Large intestine (tissue), 12 donors: ENCODE measurements around the gene SPAG9. TPM values are rescaled to one million over a fixed set of nuclear protein-coding genes. Genes with fewer than 3 reads are reported as not detected.

Source experiments
- DNase-seq, 2 donors: peaks; one replicate each; pipeline versions ENCODE4 v3.0.0 to v3.0.0-alpha.2; 2013
- H3K27ac ChIP-seq: one replicate; pipeline ENCODE4 v1.5.1; 2013; ENCODE audit warnings: low read length
- H3K27me3 ChIP-seq: 2 replicates; pipeline ENCODE4 v1.6.1; 2013; ENCODE audit warnings: low read length; ENCODE audit not compliant: control insufficient read depth, insufficient read depth
- H3K36me3 ChIP-seq: 2 replicates; pipeline ENCODE4 v1.6.1; 2013; ENCODE audit warnings: low read length; ENCODE audit not compliant: control insufficient read depth, insufficient read depth
- H3K4me1 ChIP-seq: one replicate; pipeline ENCODE4 v1.6.1; 2013; ENCODE audit warnings: low read length; ENCODE audit not compliant: control insufficient read depth, insufficient read depth
- H3K4me3 ChIP-seq: one replicate; pipeline ENCODE4 v1.5.1; 2013; ENCODE audit warnings: low read length
- H3K9me3 ChIP-seq: one replicate; pipeline ENCODE4 v1.6.1; 2013; ENCODE audit warnings: mild to moderate bottlenecking, low read depth, low read length, moderate library complexity; ENCODE audit not compliant: control insufficient read depth
- WGBS: methylation state at CpG from one replicate; pipeline ENCODE4 v1.1.5; 2013; ENCODE audit warnings: low lambda C conversion rate; ENCODE audit not compliant: insufficient coverage; 5-methylcytosine and 5-hydroxymethylcytosine counted together
- long read RNA-seq, 11 donors: transcript quantifications; one replicate each; lab custom pipeline, GENCODE V29; 2026
- polyA plus RNA-seq: library from polyadenylated mRNA; unstranded; fragments of 120-200 nt; gene quantifications from one replicate; pipeline ENCODE4 v1.2.1, GENCODE V29; 2013

The SPAG9 gene
- polyA plus RNA-seq: 68.2 TPM
- long read RNA-seq, donor 1, full-length matches to known transcripts: 1 of 1 reads
- long read RNA-seq, donor 1, partial matches to known transcripts: 0 of 1 reads
- long read RNA-seq, donor 1, other reads (novel, unspliced or antisense): 0 of 1 reads
- long read RNA-seq, donor 2, partial matches to known transcripts: 35 of 37 reads
- long read RNA-seq, donor 2, other reads (novel, unspliced or antisense): 0 of 37 reads
- long read RNA-seq, donor 3: 0 reads
- long read RNA-seq, donor 4, partial matches to known transcripts: 0 of 1 reads
- long read RNA-seq, donor 4, other reads (novel, unspliced or antisense): 0 of 1 reads
- long read RNA-seq, donor 5, partial matches to known transcripts: 0 of 1 reads
- long read RNA-seq, donor 5, other reads (novel, unspliced or antisense): 0 of 1 reads
- long read RNA-seq, donor 6, full-length matches to known transcripts: 5 of 5 reads
- long read RNA-seq, donor 6, partial matches to known transcripts: 0 of 5 reads
- long read RNA-seq, donor 6, other reads (novel, unspliced or antisense): 0 of 5 reads
- long read RNA-seq, donor 7, full-length matches to known transcripts: 5 of 11 reads
- long read RNA-seq, donor 7, partial matches to known transcripts: 6 of 11 reads
- long read RNA-seq, donor 7, other reads (novel, unspliced or antisense): 0 of 11 reads
- long read RNA-seq, donor 8, full-length matches to known transcripts: 1 of 9 reads
- long read RNA-seq, donor 8, partial matches to known transcripts: 8 of 9 reads
- long read RNA-seq, donor 8, other reads (novel, unspliced or antisense): 0 of 9 reads
- long read RNA-seq, donor 9, partial matches to known transcripts: 0 of 1 reads
- long read RNA-seq, donor 9, other reads (novel, unspliced or antisense): 0 of 1 reads
- long read RNA-seq, donor 10, full-length matches to known transcripts: 6 of 6 reads
- long read RNA-seq, donor 10, partial matches to known transcripts: 0 of 6 reads
- long read RNA-seq, donor 10, other reads (novel, unspliced or antisense): 0 of 6 reads
- long read RNA-seq, donor 11, full-length matches to known transcripts: 4 of 959 reads
- long read RNA-seq, donor 11, partial matches to known transcripts: 534 of 959 reads
- long read RNA-seq, donor 11, other reads (novel, unspliced or antisense): 421 of 959 reads

- Histone ChIP-seq H3K4me3 (peak within 1 kb of the TSS; percentile 97), H3K9me3 (peaks cover 3% of the 10 kb centered on the region), H3K4me1 (peaks cover 29% of the 10 kb centered on the region), H3K27ac (peak within 1 kb of the TSS; percentile 99), H3K27me3 (no peaks in the 10 kb centered on the region), H3K36me3 (no peaks in the 10 kb centered on the region)
- peak; percentile 96 to 97 for DNase-seq
- 0% methylated on average over 1 of the region's 68 CpGs for WGBS
Measured at GRCh38 chr17:51120739-51121619, at the start of gene SPAG9. Gene SPAG9, minus strand, starts transcription at chr17:51120868. Its CDS starts 212 bp downstream, at chr17:51120656.

- Histone ChIP-seq H3K36me3 (peaks cover 42% of the 10 kb centered on the region), H3K4me3 (no peak overlapping the region), H3K27ac (no peak overlapping the region), H3K9me3 (peaks cover 4% of the 10 kb centered on the region), H3K27me3 (no peaks in the 10 kb centered on the region), H3K4me1 (peaks cover 15% of the 10 kb centered on the region)
- WGBS: no CpG with 5 or more reads among the region's 1 CpG
- no peak for DNase-seq
Measured at GRCh38 chr17:51169340-51169739, 48.7 kb upstream of the SPAG9 start.

GRCh38 chr17:51166987-51167931 lies 46.6 kb upstream of the SPAG9 start:
- no CpG with 5 or more reads among the region's 42 CpGs for WGBS
- DNase-seq: no peak
- Histone ChIP-seq H3K4me3 (peak overlapping the region; percentile 97), H3K4me1 (peaks cover 15% of the 10 kb centered on the region), H3K9me3 (peaks cover 4% of the 10 kb centered on the region), H3K27ac (peak overlapping the region; percentile 81), H3K36me3 (peaks cover 35% of the 10 kb centered on the region), H3K27me3 (no peaks in the 10 kb centered on the region)

- Histone ChIP-seq H3K27me3 (no peaks in the 10 kb centered on the region), H3K4me3 (peak within 1 kb of the TSS; percentile 97), H3K9me3 (peaks cover 4% of the 10 kb centered on the region), H3K36me3 (peaks cover 39% of the 10 kb centered on the region), H3K27ac (peak within 1 kb of the TSS; percentile 96), H3K4me1 (peaks cover 15% of the 10 kb centered on the region)
- DNase-seq: peak; percentile 86 to 94
- no CpG with 5 or more reads among the region's 98 CpGs for WGBS
Measured at GRCh38 chr17:51166198-51166986, 45.7 kb upstream of the SPAG9 start, which contains the start of gene NME2. Gene NME2, plus strand, starts transcription at chr17:51166411. Its CDS starts 420 bp downstream, at chr17:51166831.

- Histone ChIP-seq H3K36me3 (peaks cover 37% of the 10 kb centered on the region), H3K4me1 (peaks cover 12% of the 10 kb centered on the region), H3K9me3 (peaks cover 4% of the 10 kb centered on the region), H3K27me3 (no peaks in the 10 kb centered on the region), H3K27ac (peak overlapping the region; percentile 96), H3K4me3 (peak overlapping the region; percentile 97)
- no CpG with 5 or more reads among the region's 21 CpGs for WGBS
- no peak for DNase-seq
Measured at GRCh38 chr17:51165680-51166197, 45.1 kb upstream of the SPAG9 start.

GRCh38 chr17:51164911-51165679 lies 44.4 kb upstream of the SPAG9 start:
- peak overlapping the region; percentile 97 for H3K4me3 ChIP-seq

GRCh38 chr17:51161541-51161940 lies 40.9 kb upstream of the SPAG9 start:
- no peak for DNase-seq
- Histone ChIP-seq H3K4me1 (peaks cover 7% of the 10 kb centered on the region), H3K27ac (no peak overlapping the region), H3K27me3 (no peaks in the 10 kb centered on the region), H3K9me3 (no peaks in the 10 kb centered on the region), H3K36me3 (peaks cover 28% of the 10 kb centered on the region), H3K4me3 (no peak overlapping the region)
- no CpG with 5 or more reads among the region's 3 CpGs for WGBS

More at GRCh38 chr17:51164911-51165679, 44.4 kb upstream of the SPAG9 start:
- Histone ChIP-seq H3K9me3 (peaks cover 4% of the 10 kb centered on the region), H3K4me1 (peaks cover 7% of the 10 kb centered on the region), H3K36me3 (peaks cover 37% of the 10 kb centered on the region), H3K27me3 (no peaks in the 10 kb centered on the region), H3K27ac (peak overlapping the region; percentile 96)
- no peak for DNase-seq
- WGBS: no CpG with 5 or more reads among the region's 16 CpGs

GRCh38 chr17:51159604-51160003 lies 38.9 kb upstream of the SPAG9 start:
- H3K4me1 ChIP-seq: no peaks in the 10 kb centered on the region
- no peaks in the 10 kb centered on the region for H3K9me3 ChIP-seq
- DNase-seq: no peak
- no peaks in the 10 kb centered on the region for H3K27me3 ChIP-seq
- H3K4me3 ChIP-seq: no peak overlapping the region
- 80% methylated on average over 1 of the region's 3 CpGs for WGBS
- peaks cover 28% of the 10 kb centered on the region for H3K36me3 ChIP-seq
- H3K27ac ChIP-seq: no peak overlapping the region
